ENCODE measurements around the gene CPLX3.

Gene CPLX3

GRCh38 chr15:74788042-74788682 is 38.3 kb upstream of the CPLX3 start:
- DNase-seq (ENCODE audit: low read depth, low spot score): no peak

GRCh38 chr15:74788683-74789151 is 37.7 kb upstream of the CPLX3 start:
- no peak for DNase-seq (ENCODE audit: low read depth, low spot score)

- DNase-seq (ENCODE audit: low read depth, low spot score): no peak
These were observed 37.2 kb upstream of the CPLX3 start for GRCh38 chr15:74789171-74789631.

- DNase-seq (ENCODE audit: low read depth, low spot score): no peak
These were observed 36.7 kb upstream of the CPLX3 start for GRCh38 chr15:74789741-74790079.

- DNase-seq (ENCODE audit: low read depth, low spot score): peak; percentile 65
These were observed 36.1 kb upstream of the CPLX3 start for GRCh38 chr15:74790080-74790916.

GRCh38 chr15:74791007-74791406 is 35.4 kb upstream of the CPLX3 start:
- no peak for DNase-seq (ENCODE audit: low read depth, low spot score)

- DNase-seq (ENCODE audit: low read depth, low spot score): no peak
These were observed 34.8 kb upstream of the CPLX3 start for GRCh38 chr15:74791667-74792066.

- DNase-seq (ENCODE audit: low read depth, low spot score): no peak
These were observed 34.0 kb upstream of the CPLX3 start for GRCh38 chr15:74792227-74793016.

- DNase-seq (ENCODE audit: low read depth, low spot score): no peak
These were observed 33.0 kb upstream of the CPLX3 start for GRCh38 chr15:74793135-74794028.

- DNase-seq (ENCODE audit: low read depth, low spot score): no peak
These were observed 32.0 kb upstream of the CPLX3 start for GRCh38 chr15:74794248-74794969.

- no peak for DNase-seq (ENCODE audit: low read depth, low spot score)
These were observed 31.5 kb upstream of the CPLX3 start for GRCh38 chr15:74794970-74795349.

GRCh38 chr15:74795966-74796625 is 30.3 kb upstream of the CPLX3 start:
- DNase-seq (ENCODE audit: low read depth, low spot score): no peak

- DNase-seq (ENCODE audit: low read depth, low spot score): no peak
These were observed 27.8 kb upstream of the CPLX3 start for GRCh38 chr15:74798388-74799254.

GRCh38 chr15:74799255-74799855 is 27.1 kb upstream of the CPLX3 start:
- no peak for DNase-seq (ENCODE audit: low read depth, low spot score)

- DNase-seq (ENCODE audit: low read depth, low spot score): no peak
These were observed 26.4 kb upstream of the CPLX3 start for GRCh38 chr15:74799856-74800558.

- no peak for DNase-seq (ENCODE audit: low read depth, low spot score)
These were observed 25.8 kb upstream of the CPLX3 start for GRCh38 chr15:74800559-74801094.

- no peak for DNase-seq (ENCODE audit: low read depth, low spot score)
These were observed 25.0 kb upstream of the CPLX3 start for GRCh38 chr15:74801311-74801997.
